DND-41 (cell line): ENCODE measurements around the gene GOLGA6L24.
"Not testable (repeated sequence)": the region's sequence is repeated elsewhere in the genome, so short reads cannot be mapped to it uniquely, and the experiment has no call there.

Source experiments
- EZH2 ChIP-seq: IDR thresholded peaks from 3 replicates; pipeline ENCODE4 v1.6.1; 2012; ENCODE audit warnings: borderline replicate concordance, low read depth, mild to moderate bottlenecking, moderate library complexity, low read length, inconsistent platforms; ENCODE audit not compliant: severe bottlenecking
- TF ChIP-seq, protein P1 (sequence below): IDR thresholded peaks from 2 replicates; pipeline ENCODE4 v1.5.1; 2012; ENCODE audit warnings: borderline replicate concordance, low read length, moderate library complexity, mild to moderate bottlenecking; ENCODE audit not compliant: poor library complexity, severe bottlenecking; ENCODE audit errors: extremely low read depth

DNA sequence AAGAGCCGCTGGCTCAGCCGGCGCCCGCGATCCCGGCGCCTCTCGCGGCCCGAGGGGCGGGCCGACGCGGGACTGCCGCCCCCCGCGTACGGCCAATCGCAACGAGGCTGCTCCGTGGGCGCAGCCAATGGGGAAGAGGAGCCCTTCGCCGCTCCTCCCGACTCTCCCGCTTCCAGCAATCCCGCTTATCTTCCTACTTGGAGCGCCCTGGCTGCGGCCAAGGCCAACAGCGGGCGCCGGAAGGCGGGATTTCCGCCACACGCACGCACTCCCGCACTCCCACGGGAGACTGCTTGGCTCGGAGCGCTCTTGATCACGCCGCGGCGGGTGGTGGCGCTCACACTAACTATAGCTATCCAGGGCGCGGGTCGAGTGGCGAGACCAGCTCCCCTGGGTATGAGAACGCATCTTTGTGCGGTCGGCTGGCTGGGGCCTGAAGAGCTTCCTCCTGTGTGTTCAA, 35.7 kb downstream of the GOLGA6L24 start, which contains the start of gene HERC2:
- not testable (repeated sequence) for TF ChIP-seq EZH2
- TF ChIP-seq, protein P1, sequence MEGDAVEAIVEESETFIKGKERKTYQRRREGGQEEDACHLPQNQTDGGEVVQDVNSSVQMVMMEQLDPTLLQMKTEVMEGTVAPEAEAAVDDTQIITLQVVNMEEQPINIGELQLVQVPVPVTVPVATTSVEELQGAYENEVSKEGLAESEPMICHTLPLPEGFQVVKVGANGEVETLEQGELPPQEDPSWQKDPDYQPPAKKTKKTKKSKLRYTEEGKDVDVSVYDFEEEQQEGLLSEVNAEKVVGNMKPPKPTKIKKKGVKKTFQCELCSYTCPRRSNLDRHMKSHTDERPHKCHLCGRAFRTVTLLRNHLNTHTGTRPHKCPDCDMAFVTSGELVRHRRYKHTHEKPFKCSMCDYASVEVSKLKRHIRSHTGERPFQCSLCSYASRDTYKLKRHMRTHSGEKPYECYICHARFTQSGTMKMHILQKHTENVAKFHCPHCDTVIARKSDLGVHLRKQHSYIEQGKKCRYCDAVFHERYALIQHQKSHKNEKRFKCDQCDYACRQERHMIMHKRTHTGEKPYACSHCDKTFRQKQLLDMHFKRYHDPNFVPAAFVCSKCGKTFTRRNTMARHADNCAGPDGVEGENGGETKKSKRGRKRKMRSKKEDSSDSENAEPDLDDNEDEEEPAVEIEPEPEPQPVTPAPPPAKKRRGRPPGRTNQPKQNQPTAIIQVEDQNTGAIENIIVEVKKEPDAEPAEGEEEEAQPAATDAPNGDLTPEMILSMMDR: not testable (repeated sequence)
